Liver (tissue), 3 donors: ENCODE measurements around the gene DMD.

Experiments
- CTCF ChIP-seq: fragments of 150-350 bp; IDR thresholded peaks from 2 replicates; pipeline ENCODE4 v1.5.1; 2017; ENCODE audit warnings: improper control_type of control experiment, low read depth, low read length; ENCODE audit not compliant: missing input control
- EGR1 ChIP-seq, 2 donors: IDR thresholded peaks; 2 replicates each; pipeline ENCODE4 v1.6.1; 2016 to 2018; ENCODE audit warnings: antibody characterized with exemption in 2 of 2, low read depth in 2 of 2
- REST ChIP-seq: IDR thresholded peaks from 2 replicates; pipeline ENCODE4 v1.6.1; 2016; ENCODE audit warnings: antibody characterized with exemption, mild to moderate bottlenecking
- TAF1 ChIP-seq: conservative IDR thresholded peaks from 2 replicates; pipeline ENCODE4 v1.6.1; 2016; ENCODE audit warnings: antibody characterized with exemption, mild to moderate bottlenecking
- YY1 ChIP-seq: IDR thresholded peaks from 2 replicates; pipeline ENCODE4 v1.6.1; 2016; ENCODE audit warnings: antibody characterized with exemption, mild to moderate bottlenecking
- donor health status: healthy.
- donor health status: healthy.

GRCh38 chrX:32572644-32573043 lies 638.7 kb downstream of the DMD start:
- TF ChIP-seq CTCF: no peak
- no peak for TF ChIP-seq YY1
- no peak for TF ChIP-seq TAF1
- no peak for TF ChIP-seq EGR1 (IDR thresholded peaks at IDR 0.05; ENCODE audit: low read depth in 2 of 2)
- no peak for TF ChIP-seq REST
